Fibroblast of skin of left biceps (primary cell): ENCODE measurements around the gene SEMA4B.
"Not testable (repeated sequence)": the region's sequence is repeated elsewhere in the genome, so short reads cannot be mapped to it uniquely, and the experiment has no call there.

Experiments
- DNase-seq, 2 experiments: peaks; one replicate each; pipeline ENCODE4 v3.0.0-alpha.2; 2013; ENCODE audit warnings: low read depth in 2 of 2

Gene SEMA4B

DNA sequence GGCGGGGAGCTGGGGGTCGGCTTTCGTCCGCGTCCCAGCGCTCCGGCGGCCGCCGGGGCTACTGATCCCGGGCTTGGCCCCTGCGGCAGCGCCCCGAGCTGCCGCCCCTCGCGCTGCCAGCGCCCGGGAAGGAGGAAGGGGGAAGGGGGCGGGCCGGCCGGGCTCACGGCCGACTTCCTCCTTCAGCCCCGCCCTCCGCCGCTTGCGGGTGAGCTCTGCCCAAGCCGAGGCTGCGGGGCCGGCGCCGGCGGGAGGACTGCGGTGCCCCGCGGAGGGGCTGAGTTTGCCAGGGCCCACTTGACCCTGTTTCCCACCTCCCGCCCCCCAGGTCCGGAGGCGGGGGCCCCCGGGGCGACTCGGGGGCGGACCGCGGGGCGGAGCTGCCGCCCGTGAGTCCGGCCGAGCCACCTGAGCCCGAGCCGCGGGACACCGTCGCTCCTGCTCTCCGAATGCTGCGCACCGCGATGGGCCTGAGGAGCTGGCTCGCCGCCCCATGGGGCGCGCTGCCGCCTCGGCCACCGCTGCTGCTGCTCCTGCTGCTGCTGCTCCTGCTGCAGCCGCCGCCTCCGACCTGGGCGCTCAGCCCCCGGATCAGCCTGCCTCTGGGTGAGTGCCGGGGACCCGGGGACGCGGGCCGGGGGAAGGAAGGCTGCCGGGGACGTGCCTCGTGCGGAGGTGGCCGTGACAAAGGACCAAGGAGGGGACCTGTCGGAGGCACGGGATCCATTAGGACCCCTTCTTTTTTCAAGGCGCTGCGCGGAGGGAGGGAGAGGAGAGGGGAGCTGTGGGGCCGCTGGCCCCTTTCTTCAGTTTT lies at the start of gene SEMA4B:
SEMA4B (plus strand) TSS at position 201 of the 814 bp plus-strand sequence; CDS start at position 450, 249 bp downstream.
- DNase-seq: no peak

DNA sequence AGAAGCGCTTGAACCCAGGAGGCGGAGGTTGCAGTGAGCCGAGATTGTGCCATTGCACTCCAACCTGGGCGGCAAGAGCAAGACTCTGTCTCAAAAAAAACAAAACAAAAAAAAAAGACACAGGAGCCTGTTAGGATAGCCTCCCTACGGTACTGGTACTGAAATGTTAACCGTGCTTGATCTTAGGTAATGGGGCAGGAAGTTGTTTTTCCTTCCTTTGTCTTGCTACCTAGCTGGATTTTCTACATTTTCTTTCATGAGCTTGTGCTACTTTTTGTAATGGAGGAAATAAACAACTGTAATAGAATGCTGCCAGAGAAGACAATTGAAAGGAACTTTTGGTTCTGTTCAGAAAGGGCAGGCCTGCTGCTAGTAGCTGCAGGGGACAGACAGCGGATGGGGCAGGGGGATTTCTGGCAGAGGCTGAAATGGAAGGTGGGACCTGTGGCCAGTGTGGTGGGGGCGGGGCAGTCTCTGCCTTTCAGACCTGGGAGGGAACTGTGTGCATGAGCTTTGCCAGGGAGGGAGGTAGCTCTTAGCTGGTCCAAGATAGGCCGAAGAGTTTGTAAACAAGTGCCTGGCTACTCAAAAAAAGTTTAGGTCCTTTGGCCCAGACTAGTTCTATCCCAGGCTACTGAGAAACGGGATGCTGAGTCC lies 49.0 kb upstream of the SEMA4B start:
- DNase-seq: no peak

- DNase-seq: no peak
These were observed 47.5 kb upstream of the SEMA4B start for GRCh38 chr15:90153658-90154057.

GRCh38 chr15:90154246-90154645 lies 46.9 kb upstream of the SEMA4B start:
- DNase-seq: no peak

DNA sequence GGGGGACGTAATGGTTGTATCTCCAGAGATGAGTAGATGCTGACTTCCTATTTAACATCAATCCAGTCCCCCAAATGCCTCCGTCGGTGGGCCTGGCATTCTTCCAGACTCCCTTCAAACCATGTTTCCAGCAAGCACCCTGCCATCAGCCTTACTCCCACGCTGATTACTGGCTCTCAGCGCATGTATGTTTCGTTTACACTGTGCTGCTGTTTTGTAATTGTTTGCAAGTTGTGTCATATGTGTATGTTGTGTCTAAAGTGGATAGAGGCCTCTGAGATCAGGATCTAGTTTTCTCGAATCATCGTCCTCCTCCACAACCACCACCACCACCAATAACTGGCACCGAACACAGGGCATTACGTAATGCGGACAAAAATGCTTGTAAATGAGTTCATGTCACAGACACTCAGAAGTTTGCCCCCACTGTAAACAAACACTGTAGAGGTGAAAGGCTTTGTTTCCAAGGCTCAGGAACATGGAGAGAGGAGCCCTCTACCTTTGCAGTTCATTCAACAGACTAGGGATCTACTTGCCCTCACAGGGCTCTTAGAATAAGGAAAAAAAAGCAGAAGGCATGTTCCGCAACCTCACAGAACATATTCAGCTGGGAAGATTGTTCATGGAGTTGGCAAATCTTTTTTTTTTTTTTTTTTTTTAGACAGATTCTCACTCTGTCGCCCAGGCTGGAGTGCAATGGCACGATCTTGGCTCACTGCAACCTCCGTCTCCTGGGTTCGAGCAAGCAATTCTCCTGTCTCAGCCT lies 46.1 kb upstream of the SEMA4B start:
- DNase-seq: no peak

- DNase-seq: no peak
These were observed 41.9 kb upstream of the SEMA4B start for GRCh38 chr15:90159213-90159612.

GRCh38 chr15:90160781-90161727 lies 40.1 kb upstream of the SEMA4B start:
- no peak for DNase-seq

GRCh38 chr15:90161950-90162361 lies 39.2 kb upstream of the SEMA4B start:
- no peak for DNase-seq

DNA sequence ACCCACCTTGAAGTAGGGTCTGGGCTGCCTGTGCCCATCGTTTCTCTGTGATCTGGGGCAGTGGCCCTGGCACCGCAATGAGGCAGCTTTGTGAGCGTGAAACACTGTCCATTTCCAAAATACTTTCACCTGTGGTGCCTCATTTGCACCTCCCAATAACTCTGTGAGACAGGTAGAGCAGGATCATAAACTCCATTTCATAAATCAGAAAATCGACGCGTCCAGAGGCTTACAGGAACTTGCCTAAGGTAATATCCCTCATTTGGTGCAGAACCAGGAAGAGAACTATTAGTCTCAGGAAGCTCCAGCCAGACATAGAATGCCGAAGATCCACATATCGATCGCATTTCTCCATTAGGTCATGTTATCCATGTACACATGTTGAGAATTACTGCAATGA lies 38.2 kb upstream of the SEMA4B start:
- no peak for DNase-seq

DNA sequence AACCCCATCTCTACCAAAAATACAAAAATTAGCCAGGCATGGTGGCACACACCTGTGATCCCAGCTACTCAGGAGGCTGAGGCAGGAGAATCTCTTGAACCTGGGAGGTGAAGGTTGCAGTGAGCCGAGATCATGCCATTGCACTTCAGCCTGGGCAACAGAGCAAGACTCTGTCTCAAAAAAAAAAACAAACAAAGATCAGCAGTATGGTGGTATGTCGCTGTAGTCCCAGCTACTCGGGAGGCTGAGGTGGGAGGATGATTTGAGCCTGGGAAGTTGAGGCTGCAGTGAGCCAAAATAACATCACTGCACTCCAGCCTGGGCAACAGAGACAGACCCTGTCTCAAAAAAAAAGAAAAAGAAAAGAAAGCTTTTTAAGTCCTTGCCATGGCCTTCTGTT lies 36.9 kb upstream of the SEMA4B start:
- DNase-seq: not testable (repeated sequence)

DNA sequence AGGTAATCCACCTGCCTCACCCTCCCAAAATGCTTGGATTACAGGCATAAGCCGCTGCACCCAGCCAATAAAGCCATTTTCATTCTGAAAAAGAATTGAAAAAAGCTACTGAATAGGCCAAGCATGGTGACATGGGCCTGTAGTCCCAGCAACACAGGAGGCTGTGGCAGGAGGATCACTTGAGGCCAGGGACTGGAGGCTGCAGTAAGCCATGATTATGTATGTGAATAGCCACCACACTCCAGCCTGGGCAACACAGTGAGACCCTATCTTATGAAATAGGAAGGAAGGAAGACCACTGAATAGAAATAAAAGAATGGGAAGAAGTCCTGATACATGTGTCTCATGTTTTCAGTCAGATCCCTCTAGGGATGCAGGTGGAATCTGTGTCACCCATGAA lies 36.0 kb upstream of the SEMA4B start:
- DNase-seq: no peak

DNA sequence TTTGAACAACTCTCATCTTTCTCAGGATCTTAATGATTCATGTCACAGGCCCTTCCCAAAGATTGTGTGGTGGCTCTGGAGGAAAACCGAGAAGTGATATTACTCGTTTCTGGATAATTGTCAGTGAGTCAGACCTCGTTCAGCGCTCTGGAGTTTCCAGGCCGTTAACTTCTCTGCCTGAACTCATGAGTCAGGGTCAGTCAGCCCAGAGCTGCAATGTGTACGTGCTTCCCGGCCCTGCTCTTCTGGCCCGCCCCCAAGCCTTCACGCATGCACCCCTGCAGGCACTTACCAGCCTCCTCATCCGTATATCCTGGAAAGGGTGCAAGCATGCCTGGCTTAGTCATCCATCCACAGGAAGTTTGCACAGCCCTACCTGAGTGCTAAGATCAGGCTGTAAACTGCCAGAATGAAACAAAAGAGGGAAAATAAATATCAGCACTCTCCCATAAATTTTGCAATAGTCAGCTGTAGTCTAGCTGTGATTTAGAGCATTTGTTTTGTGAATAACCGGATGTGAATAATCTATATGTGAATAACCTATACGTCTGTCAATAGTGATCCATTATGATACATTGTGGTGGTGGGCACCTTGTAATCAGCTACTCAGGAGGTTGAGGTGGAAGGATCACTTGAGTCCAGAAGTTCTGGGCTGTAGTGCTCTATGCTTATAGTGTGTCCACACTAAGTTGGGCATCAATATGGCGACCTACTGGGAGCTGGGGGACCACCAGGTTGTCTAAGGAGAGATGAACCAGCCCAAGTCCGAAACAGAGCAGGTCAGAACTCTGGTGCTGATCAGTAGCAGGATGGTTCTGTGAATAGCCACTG lies 35.3 kb upstream of the SEMA4B start:
- peak; percentile 95 for DNase-seq

GRCh38 chr15:90167121-90167520 lies 34.0 kb upstream of the SEMA4B start:
- DNase-seq: no peak

DNA sequence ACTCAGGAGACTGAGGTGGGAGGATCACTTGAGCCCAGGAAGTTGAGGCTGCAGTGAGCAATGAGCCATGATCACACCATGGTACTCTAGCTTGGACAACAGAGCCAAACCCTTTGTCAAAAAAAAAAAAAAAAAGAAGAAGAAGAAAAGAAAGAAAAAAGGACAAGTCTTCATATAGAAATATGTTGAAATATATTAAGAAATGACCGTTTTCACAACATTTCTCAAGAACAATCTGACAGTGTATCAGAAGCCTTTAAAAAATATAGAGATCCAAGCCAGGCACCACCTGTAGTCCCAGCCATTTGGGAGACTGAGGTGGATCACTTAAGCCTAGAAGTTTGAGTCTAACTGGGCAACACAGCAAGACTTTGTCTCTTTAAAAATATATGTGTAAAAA lies 29.5 kb upstream of the SEMA4B start:
- DNase-seq: no peak

GRCh38 chr15:90173372-90173771 lies 27.8 kb upstream of the SEMA4B start:
- DNase-seq: no peak

GRCh38 chr15:90174140-90174875 lies 26.8 kb upstream of the SEMA4B start:
- DNase-seq: no peak

DNA sequence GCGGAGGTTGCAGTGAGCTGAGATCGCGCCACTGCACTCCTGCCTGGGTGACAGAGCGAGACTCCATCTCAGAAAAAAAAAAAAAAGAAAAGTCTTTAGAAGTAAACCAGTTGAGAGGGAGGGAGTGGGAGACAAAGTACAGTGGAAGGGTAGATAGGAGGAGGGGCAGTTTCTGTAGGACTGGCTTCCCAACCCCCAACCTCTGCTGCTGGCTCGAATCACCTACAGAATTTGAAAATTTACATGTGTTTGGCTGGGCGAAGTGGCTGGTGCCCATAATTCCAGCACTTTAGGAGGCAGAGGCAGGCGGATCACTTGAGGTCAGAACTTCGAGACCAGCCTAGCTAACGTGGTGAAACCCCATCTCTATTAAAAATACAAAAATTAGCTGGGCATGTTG lies 24.1 kb upstream of the SEMA4B start:
- DNase-seq: no peak

DNA sequence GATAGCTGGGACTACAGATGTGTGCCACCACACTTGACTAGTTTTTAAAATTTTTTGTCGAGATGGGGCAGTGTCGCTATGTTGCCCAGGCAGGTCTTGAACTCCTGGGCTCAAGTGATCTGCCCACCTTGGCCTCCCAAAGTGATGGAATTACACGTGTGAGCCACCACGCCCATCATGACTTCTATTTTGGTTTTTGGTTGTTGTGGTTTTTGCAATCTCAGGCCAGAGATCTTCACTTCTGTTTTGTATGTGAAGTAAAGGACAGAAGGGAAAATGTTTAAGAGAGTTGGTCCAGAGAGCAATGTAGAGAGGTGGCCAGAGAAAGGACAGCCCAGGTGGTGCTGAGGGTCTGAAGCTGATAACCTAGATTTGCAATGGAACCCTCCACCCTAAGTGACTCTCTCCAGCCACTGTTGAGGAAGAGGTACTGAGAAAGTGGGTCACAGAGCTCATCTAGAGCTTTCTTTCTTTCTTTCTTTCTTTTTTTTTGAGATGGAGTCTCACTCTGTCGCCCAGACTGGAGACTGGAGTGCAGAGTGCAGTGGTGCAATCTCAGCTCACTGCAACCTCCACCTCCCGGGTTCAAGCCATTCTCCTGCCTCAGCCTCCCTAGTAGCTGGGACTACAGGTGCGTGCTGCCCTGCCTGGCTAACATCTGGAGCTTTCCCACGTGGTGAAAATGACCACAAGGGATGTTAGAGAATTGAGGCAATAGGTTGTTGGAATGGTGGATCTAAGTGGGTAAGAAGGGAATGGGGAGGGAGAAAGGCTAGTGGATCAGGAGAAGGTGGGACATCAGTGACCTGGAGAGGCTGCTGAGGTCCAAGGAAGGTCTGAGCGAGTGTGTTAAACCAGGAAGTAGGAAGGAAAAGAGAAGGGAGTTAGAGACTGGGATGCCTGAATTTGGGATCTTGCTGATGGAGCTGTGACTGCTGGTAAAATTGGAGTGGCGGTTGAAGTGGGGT lies 22.4 kb upstream of the SEMA4B start:
- no peak for DNase-seq

DNA sequence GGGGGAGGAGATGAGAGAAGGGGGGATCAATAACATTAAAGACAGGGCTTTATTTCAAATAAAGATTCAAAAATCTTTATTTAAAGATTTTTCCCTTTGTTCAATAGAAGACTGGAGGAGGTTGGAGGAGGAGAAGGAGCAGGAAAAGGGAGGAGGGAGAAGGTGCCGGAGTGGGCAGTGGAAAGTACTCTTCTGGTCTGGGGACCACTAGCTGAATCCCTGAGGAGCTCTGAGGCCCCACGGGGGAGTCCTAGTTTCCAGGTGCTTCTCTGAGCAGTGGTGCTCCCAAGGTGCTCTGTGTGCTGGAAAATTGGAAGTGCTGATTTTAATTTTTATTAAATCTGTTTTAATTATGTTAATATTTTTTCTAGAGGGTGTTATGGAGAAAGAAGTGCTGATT lies 19.4 kb upstream of the SEMA4B start:
- no peak for DNase-seq
